Measurements from ENCODE around the gene FOLR1.
A peak's percentile ranks its signal among the peaks of the same experiment; 100 is the strongest.
"Not testable (repeated sequence)": the region's sequence is repeated elsewhere in the genome, so short reads cannot be mapped to it uniquely, and the experiment has no call there.

Gene FOLR1

DNA sequence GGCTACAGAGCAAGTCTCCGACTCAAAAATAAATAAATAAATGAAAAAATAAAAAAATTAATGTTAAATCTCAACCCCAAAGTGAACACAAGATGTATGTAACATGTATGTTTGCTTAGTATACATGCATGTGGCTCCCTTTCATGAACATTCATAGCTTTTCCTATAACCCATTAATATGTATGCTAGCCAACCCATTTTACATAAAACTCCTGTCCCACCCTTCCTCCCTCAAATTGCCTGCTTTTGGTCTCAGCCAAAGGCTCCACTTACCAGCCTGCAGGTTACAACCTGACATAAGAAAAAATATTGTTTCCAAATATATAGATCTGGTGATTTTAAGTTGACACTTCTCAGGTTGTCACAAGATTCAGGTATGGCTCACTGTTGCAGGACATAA, 3.7 kb upstream of the FOLR1 start:
- DNase-seq = no peak

DNA sequence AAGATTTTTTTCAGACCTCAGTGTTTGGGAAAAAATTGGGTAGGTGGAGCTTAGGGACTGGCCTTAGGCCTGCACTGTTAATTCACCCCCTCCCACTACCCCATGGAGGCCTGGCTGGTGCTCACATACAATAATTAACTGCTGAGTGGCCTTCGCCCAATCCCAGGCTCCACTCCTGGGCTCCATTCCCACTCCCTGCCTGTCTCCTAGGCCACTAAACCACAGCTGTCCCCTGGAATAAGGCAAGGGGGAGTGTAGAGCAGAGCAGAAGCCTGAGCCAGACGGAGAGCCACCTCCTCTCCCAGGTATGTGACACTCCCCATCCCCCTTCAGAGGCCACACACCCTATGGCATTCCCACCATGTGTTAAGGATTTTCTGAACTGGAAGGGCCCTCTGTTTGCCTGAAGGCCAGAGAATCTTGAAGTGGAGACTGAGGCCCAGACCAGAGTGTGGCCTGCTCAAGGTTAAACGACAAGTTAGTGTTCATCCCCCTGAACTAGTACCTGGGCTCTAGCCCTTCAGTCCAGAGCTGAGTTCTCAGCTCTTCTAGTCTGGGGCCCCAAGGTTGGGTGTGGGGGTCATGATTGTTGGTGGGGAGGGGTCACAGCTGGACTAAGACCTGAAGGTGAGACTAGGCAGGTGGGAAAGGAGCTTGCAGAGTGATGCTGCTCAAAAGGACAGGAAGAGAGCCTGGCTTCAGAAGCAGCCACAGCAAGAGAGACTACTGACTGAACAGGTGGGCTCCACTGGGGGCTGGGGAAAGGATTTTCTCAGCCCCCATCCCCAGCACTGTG, 2.3 kb upstream of the FOLR1 start:
- peak in 1 of 2 donors; percentile 1 for DNase-seq

DNA sequence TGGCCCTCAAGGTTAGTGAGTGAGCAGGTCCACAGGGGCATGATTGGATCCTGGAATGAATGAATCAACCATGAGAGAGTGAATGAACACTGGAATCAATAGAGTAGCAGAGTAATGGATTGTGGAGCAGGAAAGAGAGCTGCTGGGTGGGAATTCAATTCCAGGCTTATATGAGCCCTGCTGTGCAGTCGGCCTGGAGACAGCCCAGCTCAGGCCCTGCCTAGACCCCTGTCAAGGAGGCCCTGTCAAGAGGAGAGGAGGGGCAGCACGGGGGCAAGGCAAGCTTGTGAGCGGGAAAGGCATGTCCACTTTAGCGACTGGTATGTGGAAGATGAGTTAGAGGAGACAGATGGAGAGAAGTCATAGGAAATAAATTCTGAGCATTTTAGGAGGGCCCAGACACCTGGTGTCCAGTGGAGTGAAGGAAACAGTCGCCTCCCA, 1.3 kb upstream of the FOLR1 start:
- DNase-seq = no peak

DNA sequence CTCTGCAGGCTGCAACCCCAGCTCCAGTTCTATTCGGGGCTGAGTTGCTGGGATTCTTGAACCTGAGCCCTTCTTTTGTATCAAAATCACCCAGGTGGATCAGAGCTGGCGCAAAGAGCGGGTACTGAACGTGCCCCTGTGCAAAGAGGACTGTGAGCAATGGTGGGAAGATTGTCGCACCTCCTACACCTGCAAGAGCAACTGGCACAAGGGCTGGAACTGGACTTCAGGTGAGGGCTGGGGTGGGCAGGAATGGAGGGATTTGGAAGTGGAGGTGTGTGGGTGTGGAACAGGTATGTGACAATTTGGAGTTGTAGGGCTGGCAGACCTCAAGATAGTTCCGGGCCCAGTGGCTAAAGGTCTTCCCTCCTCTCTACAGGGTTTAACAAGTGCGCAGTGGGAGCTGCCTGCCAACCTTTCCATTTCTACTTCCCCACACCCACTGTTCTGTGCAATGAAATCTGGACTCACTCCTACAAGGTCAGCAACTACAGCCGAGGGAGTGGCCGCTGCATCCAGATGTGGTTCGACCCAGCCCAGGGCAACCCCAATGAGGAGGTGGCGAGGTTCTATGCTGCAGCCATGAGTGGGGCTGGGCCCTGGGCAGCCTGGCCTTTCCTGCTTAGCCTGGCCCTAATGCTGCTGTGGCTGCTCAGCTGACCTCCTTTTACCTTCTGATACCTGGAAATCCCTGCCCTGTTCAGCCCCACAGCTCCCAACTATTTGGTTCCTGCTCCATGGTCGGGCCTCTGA, 3.8 kb downstream of the FOLR1 start:
- no peak for DNase-seq

DNA sequence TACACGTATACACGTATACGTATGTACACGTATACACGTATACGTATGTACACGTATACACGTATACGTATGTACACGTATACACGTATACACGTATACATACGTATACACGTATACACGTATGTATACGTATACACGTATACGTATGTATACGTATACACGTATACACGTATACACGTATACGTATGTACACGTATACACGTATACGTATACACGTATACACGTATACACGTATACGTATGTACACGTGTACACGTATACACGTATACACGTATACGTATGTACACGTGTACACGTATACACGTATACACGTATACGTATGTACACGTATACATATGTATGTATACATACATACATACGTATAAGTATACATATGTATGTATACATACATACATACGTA, 9.5 kb downstream of the FOLR1 start:
- DNase-seq = not testable (repeated sequence)

DNA sequence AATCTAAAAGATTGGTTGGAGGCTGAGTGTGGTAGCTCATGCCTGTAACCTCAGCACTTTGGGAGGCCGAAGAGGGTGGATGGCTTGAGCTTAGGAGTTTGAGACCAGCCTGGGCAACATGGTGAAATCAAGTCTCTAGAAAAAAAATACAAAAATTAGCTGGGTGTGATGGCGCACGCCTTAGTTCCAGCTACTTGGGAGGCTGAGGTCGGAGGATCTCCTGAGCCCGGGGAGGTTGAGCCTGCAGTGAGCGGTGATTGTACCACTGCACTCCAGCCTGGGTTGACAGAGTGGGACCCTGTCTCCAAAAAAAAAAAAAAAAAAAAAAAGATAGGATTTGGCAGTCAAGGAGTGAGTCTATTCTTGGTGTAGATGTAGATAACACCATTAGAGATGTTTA, 10.6 kb downstream of the FOLR1 start:
- no peak for DNase-seq

DNA sequence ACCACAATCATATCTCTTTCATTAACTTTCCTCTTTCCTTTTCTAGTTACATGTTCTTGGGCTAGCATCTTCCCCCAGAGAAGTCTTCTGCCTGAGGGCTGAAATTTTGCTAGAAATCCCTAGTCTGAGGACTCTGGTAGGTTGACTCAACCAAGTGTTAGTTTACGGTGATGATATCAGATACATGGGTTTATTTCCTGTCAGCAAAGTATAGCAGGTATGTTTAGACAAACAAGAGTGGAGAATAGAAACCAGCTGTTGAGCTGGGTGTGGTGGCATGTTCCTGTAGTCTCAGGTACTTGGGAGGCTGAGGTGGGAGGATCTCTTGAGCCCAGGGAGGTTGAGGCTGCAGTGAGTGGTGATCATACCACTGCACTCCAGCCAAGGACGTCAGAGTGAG, 11.2 kb downstream of the FOLR1 start:
- no peak for DNase-seq

DNA sequence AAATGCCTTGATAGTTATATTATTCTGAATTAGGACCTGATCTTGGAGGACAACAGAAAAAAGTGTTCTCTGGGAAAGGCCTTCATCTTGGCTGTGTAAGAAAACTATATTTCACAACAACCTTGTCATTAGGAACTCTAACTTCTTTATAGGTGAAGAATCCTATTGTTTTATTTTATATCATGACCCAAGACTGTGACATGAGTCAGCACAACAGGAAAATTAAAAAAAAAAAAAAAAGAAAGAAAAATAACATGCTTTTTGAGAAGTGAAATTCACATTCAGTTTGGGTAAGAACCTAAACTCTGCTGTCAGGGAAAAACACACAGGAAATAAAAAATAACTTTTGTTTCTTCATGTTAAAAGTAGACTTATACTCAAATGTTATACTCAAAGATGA, 12.9 kb downstream of the FOLR1 start:
- no peak for DNase-seq

DNA sequence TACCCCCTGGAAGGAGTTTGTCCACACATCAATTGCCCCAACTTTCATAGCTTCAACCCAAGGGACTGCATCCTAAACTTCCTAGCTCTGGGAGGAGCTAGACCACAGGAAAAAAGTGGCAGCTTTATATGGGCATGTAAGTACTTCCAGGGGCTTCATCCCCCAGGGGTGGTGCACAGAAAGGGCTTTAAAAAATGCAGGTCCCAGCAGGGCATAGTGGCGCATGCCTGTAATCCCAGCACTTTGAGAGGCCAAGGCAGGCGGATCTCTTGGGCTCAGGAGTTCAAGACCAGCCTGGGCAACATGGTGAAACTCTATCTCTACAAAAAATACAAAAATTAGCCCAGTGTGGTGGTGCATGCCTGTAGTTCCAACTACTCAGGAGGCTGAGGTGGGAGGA, 14.9 kb downstream of the FOLR1 start:
- DNase-seq = not testable (repeated sequence)

DNA sequence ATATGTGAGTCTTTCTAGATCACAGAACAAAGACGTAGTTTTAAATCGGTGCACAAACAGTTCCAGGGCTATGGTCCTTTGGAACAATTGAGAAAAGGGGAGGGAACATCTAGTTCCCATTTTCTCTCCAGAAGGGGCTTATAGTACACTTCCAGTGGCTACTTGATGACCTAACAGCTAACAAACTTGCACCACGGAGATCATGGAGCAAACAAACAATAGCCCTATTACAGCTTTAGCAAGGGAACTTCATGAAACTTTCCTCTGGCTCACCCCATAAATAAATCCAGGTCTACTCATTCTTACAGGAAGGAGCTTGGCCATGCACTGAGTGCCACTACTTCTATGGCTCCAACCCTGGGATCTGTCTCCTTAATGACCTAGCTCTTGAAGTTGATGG, 16.3 kb downstream of the FOLR1 start:
- DNase-seq = no peak

DNA sequence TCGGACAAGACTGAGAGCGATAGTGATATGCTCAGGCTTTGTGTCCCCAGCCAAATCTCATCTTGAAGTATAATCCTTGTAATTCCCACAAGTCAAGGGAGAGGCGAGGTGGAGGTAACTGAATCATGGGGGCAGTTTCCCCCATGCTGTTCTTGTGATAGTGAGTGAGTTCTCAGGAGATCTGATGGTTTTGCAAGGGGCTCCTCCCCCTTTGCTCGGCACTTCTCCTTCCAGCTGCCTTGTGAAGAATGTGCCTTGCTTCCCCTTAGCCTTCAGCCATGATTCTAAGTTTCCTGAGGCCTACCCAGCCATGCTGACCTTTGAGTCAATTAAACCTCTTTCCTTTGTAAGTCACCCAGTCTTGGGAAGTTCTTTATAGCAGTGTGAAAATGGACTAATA, 17.2 kb downstream of the FOLR1 start:
- DNase-seq = no peak

DNA sequence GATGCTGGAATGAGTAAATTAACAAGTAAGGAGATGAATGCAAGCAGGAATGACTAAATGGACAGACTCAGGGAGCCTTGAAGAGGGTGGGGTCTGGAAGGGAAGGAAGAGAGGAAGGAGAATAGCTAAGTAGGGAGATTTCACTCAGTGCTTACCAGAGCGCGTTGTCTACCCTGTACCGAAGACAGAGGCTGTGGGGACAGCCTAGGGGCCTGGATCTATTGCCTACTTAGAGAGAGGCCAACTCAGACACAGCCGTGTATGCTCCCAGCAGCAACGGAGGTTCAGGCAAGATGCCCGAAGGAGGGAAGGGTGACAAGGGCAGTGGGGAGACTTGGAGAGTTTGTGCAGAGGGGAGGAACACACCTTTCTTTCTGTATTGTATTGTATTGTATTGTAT, 24.7 kb downstream of the FOLR1 start, which contains the start of gene FOLR2:
Gene FOLR2 (plus strand): TSS at position 157 of the 400 bp plus-strand sequence. CDS start 1,791 bp downstream, outside the sequence.
- no peak for DNase-seq

DNA sequence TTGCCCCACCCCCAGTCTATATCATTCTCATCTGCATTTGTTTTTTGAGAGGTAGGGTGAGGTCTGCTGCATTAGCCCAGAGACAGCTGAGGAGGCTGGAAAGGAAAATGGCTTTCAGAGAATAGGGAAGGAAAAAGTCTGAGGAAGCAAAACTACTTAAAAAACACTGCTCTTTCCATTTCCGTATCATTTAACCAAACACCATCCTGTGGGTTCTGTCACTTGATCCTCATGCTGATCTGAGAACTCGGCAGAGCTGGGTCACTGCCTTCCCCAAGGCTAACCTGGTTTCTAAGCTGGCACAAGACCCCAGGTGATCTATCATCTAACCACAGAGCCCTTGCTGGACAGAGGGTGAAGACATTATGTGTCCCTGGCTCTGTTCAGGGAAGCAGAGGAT, 25.9 kb downstream of the FOLR1 start:
- DNase-seq = peak in 1 of 2 donors; percentile 24

DNA sequence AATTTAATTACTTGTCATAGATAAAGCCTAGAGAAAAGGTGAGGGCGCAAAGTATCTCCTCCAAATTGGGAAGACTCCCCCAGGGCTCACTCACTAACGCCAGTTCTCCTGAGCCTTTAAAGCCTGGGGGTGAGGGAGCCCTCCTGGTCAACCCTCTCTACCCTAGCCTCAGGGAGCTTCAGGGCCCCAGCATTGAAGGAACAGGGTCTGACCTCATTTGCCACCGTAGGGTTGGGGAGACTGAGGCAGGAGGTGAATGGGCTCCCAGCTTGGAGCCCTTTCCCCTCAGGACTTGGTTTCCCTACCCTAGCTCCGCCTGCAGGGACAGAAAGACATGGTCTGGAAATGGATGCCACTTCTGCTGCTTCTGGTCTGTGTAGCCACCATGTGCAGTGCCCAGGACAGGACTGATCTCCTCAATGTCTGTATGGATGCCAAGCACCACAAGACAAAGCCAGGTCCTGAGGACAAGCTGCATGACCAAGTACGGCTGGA, 26.4 kb downstream of the FOLR1 start:
- DNase-seq = no peak

DNA sequence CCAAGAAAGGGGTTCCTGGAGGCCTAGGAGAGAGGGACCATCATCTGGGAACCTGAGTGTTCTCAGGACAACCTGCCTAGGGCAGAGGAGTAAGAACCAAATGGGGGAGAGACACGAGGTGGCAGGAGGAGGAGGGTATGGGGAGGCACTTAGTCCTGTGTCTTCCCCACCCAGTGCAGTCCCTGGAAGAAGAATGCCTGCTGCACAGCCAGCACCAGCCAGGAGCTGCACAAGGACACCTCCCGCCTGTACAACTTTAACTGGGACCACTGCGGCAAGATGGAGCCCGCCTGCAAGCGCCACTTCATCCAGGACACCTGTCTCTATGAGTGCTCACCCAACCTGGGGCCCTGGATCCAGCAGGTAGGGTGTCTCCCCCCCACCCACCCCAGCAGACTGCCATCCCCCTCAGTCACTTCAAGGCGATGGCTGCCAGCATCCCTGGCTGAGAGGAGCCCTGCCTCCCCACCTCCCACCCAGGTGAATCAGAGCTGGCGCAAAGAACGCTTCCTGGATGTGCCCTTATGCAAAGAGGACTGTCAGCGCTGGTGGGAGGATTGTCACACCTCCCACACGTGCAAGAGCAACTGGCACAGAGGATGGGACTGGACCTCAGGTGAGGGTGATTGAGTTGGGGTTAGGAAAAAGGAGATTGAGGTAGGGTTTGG, 28.9 kb downstream of the FOLR1 start:
- DNase-seq = no peak

DNA sequence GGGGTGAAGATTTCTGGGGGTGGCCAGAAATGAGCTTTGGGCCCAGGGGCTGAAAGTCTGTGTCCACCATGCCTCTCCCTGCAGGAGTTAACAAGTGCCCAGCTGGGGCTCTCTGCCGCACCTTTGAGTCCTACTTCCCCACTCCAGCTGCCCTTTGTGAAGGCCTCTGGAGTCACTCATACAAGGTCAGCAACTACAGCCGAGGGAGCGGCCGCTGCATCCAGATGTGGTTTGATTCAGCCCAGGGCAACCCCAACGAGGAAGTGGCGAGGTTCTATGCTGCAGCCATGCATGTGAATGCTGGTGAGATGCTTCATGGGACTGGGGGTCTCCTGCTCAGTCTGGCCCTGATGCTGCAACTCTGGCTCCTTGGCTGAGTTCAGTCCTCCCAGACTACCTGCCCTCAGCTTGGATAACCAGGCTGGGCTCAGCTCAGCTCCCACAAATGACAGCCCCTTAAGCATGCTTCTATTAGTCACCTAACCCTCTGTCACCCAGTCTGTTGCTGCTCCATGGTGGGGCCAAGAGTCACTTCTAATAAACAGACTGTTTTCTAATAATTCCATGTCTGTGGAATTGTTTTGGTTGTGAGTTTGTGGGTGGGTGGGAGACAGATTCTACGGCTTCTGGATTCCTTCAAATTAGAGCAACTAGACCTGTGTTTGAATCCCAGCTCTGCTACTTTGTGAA, 29.6 kb downstream of the FOLR1 start:
- DNase-seq = no peak

DNA sequence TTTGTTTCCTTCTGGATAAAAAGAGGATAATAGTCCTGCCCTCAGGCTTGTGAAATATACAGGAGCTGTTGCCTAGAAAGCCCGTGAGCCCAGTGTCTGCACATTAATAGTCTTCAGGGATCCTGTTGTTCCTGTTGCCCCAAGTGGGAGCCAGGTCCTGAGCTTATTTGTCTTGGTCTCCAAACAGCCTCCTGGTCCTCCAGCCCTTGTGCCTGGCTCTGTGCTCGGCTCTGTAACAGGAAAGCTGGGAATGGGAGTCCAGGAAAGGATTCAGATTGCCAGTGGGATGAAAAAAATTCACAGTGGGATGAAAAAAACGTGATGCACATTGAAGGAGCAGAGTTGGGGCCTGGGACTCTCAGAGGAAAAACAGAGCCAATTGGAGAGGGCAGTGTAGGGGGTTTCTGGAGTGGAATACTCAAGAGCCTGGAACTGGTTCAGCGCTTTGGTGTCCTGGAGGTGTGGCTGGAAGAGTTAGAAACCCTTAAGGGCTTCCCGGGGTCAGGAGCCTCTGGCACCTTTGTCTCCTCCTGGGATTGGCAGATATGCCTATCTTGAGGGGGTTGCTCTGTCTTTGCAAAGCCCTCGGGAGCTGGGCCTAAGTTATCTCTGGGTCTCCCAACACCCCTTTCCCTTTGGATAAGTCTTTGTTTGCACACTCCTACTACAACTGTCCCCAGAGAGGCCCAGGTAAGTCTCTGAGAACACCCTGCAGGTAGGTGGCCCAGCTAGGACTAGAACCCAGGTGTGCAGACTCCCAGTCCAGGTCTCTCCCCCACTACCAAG, 30.4 kb downstream of the FOLR1 start:
- DNase-seq = no peak

DNA sequence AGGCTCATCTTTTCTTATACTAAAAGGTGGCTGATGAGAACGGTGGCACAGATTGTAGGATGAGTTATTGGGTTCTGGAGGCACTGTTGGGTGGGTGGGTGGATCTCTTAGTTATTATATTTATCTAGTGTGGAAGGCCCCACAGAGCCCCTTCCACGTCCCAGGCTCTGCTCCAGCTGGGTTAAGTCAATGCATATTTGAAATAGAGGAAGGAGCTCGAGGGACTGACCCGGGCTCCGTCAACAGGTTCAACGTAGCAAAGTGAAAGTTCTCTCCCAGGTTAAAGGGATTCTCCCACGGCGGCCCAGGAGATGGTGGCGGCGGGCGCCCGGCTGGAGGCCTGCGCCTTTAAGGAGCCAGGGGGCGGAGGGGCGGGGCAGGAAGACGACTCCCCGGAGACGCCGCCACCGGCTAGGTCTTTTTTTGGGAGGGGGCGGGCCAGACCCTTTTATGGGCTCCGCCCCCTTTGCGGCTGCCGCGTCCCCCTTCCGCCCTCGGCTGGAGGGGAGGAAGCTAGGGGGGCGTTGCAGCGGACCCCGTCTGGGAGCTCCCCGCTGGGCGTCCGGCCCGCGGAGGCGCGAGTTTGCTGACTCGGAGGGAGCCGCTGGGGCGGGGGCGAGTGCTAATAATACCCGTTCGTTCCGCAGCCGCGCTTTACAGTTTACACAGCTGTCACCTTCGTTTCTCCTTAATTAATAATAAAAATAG, 31.1 kb downstream of the FOLR1 start:
- DNase-seq = peak; percentile 59 to 79

DNA sequence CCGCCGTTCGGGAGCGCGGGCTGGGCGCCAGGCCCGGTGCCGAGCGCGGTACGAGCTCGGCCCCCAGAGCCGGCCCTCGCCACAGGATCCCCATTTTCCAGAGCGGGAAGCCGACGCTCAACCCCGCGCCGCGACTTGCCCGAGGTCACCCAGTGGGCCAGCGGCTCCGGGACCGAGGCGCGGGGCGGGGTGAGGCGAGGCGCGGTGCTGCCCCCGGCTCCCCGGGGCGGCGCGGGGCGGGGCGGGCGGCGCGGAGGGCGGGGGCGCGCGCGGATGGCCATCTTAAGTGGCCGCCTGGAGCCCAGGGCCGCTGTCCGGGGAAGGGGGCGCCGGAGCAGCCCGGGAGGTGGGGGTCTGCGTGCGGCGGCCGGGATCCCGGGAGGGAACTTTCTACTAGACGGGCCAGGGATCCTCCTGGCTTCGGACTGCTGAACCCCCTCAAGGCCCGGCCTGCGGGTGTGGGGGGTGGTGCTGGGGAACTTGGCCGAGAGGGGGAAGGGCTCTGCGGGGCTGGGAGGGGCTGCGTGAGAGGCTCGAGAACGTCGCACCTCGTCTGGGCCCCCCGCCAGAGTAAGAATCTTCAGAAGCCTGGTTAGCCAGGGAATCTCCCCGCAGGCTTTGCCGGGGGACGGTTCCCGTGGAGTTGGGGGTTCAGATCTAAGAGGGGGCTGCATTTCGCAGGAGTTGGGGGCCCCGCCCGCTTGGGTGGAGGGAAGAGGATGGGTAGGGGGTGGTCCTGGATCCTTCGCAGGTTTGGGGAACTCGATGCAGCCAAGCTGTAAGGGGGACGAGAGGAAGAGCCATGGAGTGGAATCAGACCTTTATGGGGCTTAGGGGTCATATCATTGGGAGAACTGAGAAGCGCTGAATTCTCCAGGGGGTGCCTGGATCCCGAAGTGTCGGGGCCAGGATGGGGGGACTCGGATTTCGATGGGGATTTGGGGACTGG, 31.9 kb downstream of the FOLR1 start:
- peak in 1 of 2 donors; percentile 45 for DNase-seq

Data from hippocampal formation (tissue), 2 donors.